GM12801 (cell line): ENCODE measurements around the gene PDGFRA.

ENCODE experiments used
- TF ChIP-seq, protein P1 (sequence below): IDR thresholded peaks from one replicate; pipeline ENCODE4 v1.5.1; 2011; ENCODE audit warnings: control low read depth; ENCODE audit not compliant: insufficient read length; ENCODE audit errors: extremely low read depth

The PDGFRA gene

DNA sequence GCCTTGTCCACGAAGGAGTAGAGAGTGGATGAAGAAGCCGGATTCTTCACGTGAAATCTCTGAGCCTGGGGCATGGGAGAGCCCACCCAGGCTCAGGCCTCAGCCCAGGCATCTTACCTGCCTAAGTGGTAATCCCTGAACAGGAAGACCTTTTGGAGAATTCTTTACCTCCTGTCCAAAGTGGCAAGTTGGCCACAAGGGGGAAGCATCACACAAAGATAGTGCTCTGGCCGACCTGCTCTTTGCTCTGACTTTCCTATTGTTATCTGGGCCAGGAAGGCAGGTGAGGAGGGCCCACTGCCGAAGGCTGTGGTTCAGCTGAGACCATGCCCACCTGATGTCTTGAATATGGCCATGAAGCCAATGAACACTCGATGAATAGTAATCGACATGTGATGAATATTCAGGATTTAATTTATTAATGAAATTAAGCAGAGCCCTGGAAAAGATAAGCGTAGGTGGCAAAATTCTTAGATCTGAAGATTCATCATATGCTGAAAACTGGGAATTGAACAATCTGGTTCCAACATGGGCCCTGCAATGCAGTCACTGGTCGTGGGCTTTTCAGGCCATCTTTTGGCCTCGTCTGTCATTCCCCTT, 93.8 kb downstream of the PDGFRA start:
- TF ChIP-seq, protein P1, sequence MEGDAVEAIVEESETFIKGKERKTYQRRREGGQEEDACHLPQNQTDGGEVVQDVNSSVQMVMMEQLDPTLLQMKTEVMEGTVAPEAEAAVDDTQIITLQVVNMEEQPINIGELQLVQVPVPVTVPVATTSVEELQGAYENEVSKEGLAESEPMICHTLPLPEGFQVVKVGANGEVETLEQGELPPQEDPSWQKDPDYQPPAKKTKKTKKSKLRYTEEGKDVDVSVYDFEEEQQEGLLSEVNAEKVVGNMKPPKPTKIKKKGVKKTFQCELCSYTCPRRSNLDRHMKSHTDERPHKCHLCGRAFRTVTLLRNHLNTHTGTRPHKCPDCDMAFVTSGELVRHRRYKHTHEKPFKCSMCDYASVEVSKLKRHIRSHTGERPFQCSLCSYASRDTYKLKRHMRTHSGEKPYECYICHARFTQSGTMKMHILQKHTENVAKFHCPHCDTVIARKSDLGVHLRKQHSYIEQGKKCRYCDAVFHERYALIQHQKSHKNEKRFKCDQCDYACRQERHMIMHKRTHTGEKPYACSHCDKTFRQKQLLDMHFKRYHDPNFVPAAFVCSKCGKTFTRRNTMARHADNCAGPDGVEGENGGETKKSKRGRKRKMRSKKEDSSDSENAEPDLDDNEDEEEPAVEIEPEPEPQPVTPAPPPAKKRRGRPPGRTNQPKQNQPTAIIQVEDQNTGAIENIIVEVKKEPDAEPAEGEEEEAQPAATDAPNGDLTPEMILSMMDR: no peak

DNA sequence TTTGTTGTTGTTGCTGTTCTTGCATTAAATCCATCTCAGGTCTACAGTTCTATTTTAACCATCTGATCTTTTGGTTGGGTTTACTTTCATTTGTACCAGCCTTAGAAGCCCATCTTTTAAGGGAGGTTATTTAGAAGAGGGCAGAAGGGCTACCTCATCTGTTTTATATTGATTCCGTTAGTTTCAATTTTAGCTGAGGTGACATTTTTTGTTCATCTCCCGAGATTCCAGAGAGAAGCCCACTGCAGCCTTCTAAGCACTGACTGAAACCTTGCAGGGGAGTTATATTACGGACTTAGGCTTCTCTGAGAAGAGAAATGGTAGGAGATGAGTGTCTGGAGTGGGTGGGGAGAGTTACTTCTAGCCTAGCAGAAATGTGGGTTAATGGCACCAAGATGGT, 101.8 kb downstream of the PDGFRA start:
- TF ChIP-seq, protein P1: no peak

DNA sequence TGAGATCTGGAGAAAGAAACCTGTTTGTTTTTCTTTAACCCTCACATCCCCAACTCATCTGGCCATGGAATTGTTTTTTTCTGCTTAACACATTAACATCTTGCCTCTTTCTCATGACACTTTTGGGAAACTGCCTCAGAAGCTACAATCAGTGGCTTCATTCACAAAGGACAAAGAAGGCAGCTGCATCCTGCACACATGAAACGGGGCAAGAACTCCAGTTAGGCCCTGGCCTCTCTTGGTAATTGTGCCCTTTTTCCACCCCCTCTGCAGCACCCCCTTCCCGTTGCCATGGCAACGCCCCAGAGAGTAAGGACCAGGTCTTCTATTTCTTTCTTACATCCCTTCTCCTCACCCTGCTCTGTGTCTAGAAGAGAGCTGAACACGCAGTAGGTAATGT, 103.4 kb downstream of the PDGFRA start:
- TF ChIP-seq, protein P1: no peak

DNA sequence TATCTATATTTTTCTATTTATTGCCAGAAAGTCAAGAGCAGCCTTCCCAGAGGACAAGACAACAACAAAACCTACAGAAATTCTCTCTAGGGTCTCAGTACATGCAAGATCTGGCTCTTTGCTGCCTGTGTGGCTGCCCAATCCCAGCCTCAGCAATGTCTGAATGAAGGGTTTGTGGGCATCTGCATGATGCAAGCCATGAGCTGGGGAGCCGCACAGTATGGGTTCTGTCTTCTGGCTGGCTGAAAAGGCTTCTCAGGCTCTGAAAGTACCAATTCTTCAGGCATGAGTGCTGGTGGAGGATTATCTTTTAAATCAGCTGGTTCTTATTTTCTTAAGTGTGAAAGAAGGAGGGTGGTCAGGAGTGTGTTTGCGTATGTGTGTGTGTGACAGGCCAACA, 104.6 kb downstream of the PDGFRA start:
- TF ChIP-seq, protein P1: no peak

DNA sequence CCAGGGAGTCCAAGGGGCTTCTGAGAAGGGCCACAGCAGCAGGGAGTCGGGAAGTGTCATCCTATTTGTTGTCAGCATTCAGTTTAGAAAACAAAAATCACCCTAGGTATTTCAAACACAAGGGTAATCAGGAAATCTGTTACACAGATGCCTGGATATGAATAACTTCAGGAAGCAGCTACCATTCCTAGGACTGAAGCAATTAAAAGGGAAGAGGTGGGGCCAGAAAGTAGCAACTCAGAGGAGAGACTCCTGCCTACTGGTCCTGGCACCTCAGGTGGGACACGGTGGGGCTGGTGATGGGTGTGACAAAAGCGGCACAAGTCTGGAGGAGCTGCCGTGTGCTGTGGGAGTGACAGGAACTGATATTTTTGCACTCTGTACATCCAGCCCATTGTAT, 107.9 kb downstream of the PDGFRA start:
- TF ChIP-seq, protein P1: no peak
